Suprapubic skin (tissue), 4 donors: Measurements from ENCODE around the gene PRCP. TPM values are rescaled to one million over a fixed set of nuclear protein-coding genes. Genes with fewer than 3 reads are reported as not detected.

Source experiments
- DNase-seq, 2 donors: peaks; one replicate each; pipeline ENCODE4 v3.0.0-alpha.2; 2019; ENCODE audit warnings: low spot score in 2 of 2
- H3K27ac ChIP-seq: fragments of 200-600 bp; sonication (generic); one replicate; pipeline ENCODE4 v1.5.1; 2019
- H3K27me3 ChIP-seq: fragments of 200-600 bp; sonication (generic); one replicate; pipeline ENCODE4 v1.5.1; 2019
- H3K36me3 ChIP-seq: fragments of 200-600 bp; sonication (generic); one replicate; pipeline ENCODE4 v1.5.1; 2019
- H3K4me1 ChIP-seq: fragments of 200-600 bp; sonication (generic); one replicate; pipeline ENCODE4 v1.5.1; 2019
- H3K4me3 ChIP-seq: fragments of 200-600 bp; sonication (generic); one replicate; pipeline ENCODE4 v1.5.1; 2019; ENCODE audit warnings: mild to moderate bottlenecking
- H3K9me3 ChIP-seq: fragments of 200-600 bp; sonication (generic); one replicate; pipeline ENCODE4 v1.5.1; 2019
- EP300 ChIP-seq: sonication (generic); formaldehyde crosslinking; IDR thresholded peaks from one replicate; pipeline ENCODE4 v1.6.1; 2017; ENCODE audit warnings: antibody characterized with exemption
- POLR2A ChIP-seq, 2 donors: fragments of 450-650 bp; IDR thresholded peaks; one replicate each; pipeline ENCODE4 v1.6.1; 2017; ENCODE audit warnings: antibody characterized with exemption in 2 of 2, mild to moderate bottlenecking in 2 of 2, moderate library complexity in 2 of 2
- POLR2AphosphoS5 ChIP-seq, 3 donors: sonication (generic); formaldehyde crosslinking; IDR thresholded peaks; one replicate each; pipeline ENCODE4 v1.6.1; 2017; ENCODE audit warnings: antibody characterized with exemption in 3 of 3
- WGBS: methylation state at CpG from one replicate; pipeline ENCODE4 v1.1.5; 2018; 5-methylcytosine and 5-hydroxymethylcytosine counted together
- total RNA-seq, 4 donors: library from RNA; depleted of rRNA; stranded (reverse); fragments of >200 nt; gene quantifications; one replicate each; pipeline ENCODE4 v1.1.0, GENCODE V29; 2016
- TF ChIP-seq, protein P1 (sequence below), 2 donors: fragments of 200-600 bp in 1 of 2; fragments of 450-650 bp in 1 of 2; sonication (generic) in 1 of 2; IDR thresholded peaks; one replicate each; pipeline ENCODE4 v1.5.1; 2016 to 2019; ENCODE audit warnings: antibody characterized with exemption in 2 of 2, mild to moderate bottlenecking in 1 of 2, moderate library complexity in 1 of 2

PRCP gene
- total RNA-seq, 4 donors from 2014 or later = 36.0 to 50.9 (median 50.4) TPM

DNA sequence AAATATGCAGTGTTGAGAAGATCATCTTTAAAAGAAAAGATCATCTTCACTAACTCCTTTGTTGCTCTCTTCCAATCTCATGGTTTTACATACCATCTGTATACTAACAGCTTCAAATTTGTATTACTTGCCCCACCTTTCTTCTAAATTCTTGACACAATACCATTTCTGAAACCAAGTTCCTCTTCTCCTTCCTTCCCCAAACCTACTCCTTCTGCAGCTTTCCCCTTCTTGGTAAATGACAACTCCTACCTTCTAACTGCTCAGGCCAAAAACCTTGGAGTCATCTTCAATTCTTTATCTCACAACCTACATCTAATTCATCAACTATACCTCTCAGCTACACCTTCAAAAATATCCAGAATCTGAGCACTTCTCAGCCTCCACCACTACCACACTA is 9.3 kb downstream of the PRCP start:
- H3K4me3 ChIP-seq = no peak overlapping the region
- H3K9me3 ChIP-seq = no peaks in the 10 kb centered on the region
- no peaks in the 10 kb centered on the region for H3K36me3 ChIP-seq
- peaks cover 6% of the 10 kb centered on the region for H3K4me1 ChIP-seq
- H3K27me3 ChIP-seq = no peaks in the 10 kb centered on the region
- TF ChIP-seq POLR2A (IDR thresholded peaks at IDR 0.05) (no peak), POLR2AphosphoS5 (IDR thresholded peaks at IDR 0.05) (no peak), EP300 (no peak)
- TF ChIP-seq, protein P1, sequence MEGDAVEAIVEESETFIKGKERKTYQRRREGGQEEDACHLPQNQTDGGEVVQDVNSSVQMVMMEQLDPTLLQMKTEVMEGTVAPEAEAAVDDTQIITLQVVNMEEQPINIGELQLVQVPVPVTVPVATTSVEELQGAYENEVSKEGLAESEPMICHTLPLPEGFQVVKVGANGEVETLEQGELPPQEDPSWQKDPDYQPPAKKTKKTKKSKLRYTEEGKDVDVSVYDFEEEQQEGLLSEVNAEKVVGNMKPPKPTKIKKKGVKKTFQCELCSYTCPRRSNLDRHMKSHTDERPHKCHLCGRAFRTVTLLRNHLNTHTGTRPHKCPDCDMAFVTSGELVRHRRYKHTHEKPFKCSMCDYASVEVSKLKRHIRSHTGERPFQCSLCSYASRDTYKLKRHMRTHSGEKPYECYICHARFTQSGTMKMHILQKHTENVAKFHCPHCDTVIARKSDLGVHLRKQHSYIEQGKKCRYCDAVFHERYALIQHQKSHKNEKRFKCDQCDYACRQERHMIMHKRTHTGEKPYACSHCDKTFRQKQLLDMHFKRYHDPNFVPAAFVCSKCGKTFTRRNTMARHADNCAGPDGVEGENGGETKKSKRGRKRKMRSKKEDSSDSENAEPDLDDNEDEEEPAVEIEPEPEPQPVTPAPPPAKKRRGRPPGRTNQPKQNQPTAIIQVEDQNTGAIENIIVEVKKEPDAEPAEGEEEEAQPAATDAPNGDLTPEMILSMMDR (IDR thresholded peaks at IDR 0.05) = no peak
- no peak for DNase-seq
- no peak overlapping the region for H3K27ac ChIP-seq

DNA sequence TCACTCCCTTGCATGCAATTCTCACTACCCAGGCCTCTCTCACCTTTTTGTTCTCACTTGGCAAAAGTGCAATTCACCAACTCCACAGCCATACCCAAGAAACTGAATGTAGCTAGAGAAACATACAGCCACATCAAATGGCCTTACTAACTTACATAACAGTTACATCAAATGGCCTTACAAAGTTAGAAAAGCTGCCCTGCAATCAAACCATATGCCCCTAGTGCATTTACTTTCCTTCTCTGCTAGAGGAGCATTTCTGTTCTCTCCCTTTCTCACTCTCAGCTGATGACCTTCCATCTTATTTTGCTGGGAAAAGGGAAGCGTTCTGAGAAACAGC is 10.3 kb downstream of the PRCP start:
- H3K36me3 ChIP-seq = no peaks in the 10 kb centered on the region
- 89% methylated on average over 1 of the region's 1 CpG for WGBS
- no peaks in the 10 kb centered on the region for H3K27me3 ChIP-seq
- no peak overlapping the region for H3K27ac ChIP-seq
- H3K4me1 ChIP-seq = peaks cover 6% of the 10 kb centered on the region
- TF ChIP-seq EP300 = no peak
- TF ChIP-seq, protein P1 (IDR thresholded peaks at IDR 0.05) = no peak
- TF ChIP-seq POLR2A (IDR thresholded peaks at IDR 0.05) = no peak
- TF ChIP-seq POLR2AphosphoS5 (IDR thresholded peaks at IDR 0.05) = no peak
- no peaks in the 10 kb centered on the region for H3K9me3 ChIP-seq
- DNase-seq = no peak
- no peak overlapping the region for H3K4me3 ChIP-seq

DNA sequence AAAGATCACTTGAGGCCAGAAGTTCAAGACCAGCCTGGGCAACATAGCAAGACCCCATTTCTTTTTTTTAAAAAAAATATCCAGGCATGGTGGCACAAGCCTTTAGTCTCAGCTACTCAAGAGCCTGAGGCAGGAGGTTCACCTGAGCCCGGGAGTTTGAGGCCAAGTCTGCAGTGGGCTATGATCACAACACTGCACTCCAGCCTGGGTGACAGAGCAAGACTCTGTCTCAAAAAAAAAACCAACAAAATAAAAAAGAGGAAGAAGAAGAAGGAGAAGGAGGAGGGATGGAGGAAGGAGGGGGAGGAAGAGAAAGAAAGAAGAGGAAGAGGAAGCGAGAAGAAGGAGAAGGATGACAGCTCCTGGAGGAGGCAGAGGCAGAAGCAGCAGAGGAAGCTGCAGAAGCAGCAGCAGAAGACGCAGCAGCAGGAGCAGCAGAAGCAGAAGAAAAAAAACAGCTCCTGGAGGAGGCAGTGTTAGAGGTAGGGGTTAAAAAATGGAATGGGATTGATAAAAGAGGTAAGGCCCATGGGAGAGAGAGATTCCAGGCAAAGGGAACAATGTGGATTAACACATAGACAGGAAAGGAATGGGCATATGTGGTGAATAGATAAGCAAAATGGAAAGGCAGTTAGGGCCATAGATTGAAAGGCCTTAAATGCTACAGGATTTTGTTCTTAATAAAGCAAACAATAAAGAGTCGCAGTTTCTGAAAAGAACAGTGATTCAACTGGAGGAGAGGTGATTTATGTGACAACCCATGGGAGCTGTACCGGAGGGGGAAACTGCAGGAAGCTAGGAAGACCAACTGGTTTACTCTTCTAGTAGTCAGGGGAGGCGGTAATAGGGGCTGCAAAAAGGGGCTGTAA is 10.9 kb downstream of the PRCP start:
- no peak overlapping the region for H3K27ac ChIP-seq
- TF ChIP-seq, protein P1 (IDR thresholded peaks at IDR 0.05) = no peak
- TF ChIP-seq POLR2AphosphoS5 (IDR thresholded peaks at IDR 0.05) = no peak
- no peak for TF ChIP-seq EP300
- TF ChIP-seq POLR2A (IDR thresholded peaks at IDR 0.05) = no peak

DNA sequence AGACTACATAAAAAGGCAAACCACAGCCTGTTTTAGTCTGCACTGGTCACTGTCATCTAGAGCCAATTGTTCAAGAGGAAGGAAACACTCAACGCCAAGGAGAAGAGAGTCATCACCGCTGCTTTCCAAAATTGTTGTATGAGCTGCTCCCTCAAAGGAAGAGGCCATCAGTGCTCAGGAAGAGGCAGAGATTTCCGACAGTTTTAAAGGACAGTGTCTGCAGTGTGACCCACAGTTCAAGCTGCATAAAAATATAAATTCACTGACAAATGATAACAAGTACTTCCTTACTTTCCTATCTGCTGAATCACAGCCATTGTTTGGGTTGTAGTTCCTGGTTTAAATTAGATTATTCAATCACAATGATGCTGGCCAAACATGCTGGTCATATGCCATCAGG is 16.4 kb downstream of the PRCP start:
- DNase-seq = no peak
- Histone ChIP-seq H3K36me3 (no peaks in the 10 kb centered on the region), H3K4me3 (no peak overlapping the region), H3K27ac (no peak overlapping the region), H3K9me3 (no peaks in the 10 kb centered on the region), H3K27me3 (no peaks in the 10 kb centered on the region), H3K4me1 (no peaks in the 10 kb centered on the region)
- no peak for TF ChIP-seq EP300
- TF ChIP-seq POLR2A (IDR thresholded peaks at IDR 0.05) = no peak
- TF ChIP-seq, protein P1 (IDR thresholded peaks at IDR 0.05) = no peak
- TF ChIP-seq POLR2AphosphoS5 (IDR thresholded peaks at IDR 0.05) = no peak
- WGBS = 55% methylated on average over 3 of the region's 3 CpGs

More for the DNA sequence above, 10.9 kb downstream of the PRCP start:
- peaks cover 6% of the 10 kb centered on the region for H3K4me1 ChIP-seq
- H3K9me3 ChIP-seq = no peaks in the 10 kb centered on the region
- 64% methylated on average over 6 of the region's 6 CpGs for WGBS
- no peaks in the 10 kb centered on the region for H3K27me3 ChIP-seq
- no peak overlapping the region for H3K4me3 ChIP-seq
- no peak for DNase-seq
- no peaks in the 10 kb centered on the region for H3K36me3 ChIP-seq

DNA sequence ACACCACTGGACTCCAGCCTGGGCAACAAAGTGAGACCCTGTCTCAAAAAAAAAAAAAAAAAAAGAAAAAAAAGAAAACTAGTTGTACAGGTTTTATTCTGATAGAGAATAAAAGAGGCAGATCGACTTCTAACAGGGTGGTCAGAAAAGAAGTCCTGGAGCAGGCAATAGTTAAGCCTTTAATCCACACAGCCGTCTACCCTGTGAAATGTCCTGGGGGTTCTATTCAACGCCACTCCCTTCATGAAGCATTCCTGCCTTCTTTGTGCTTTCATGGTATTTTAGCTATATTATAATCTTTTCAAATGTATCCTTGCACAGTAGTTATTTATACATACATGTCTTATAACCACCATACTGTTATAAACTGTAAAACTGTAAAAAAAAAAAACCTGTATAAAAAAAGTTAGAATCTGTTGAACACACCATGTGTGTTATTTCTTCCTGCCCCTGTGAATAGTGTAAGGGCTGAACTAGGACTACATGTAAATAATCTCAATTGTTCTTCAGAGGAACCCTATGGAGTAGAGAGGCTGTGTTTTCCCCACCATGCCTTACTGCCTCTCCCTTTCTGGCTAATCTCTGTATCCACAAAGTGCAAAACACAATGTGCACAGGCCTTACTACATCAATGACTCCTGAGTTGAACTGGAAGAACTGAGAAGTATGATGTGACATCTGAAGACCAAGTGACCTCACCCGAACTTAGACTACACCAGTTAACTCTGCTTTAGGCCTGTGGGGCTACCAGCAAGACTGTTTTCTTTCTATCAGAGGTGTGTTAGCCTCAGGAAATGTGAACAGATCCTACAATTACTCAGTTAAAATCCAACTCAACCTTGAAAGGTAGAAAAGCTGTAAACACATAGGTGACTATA is 25.3 kb downstream of the PRCP start:
- Histone ChIP-seq H3K9me3 (no peaks in the 10 kb centered on the region), H3K36me3 (no peaks in the 10 kb centered on the region), H3K27me3 (no peaks in the 10 kb centered on the region), H3K4me3 (no peak overlapping the region), H3K4me1 (peaks cover 17% of the 10 kb centered on the region), H3K27ac (no peak overlapping the region)
- TF ChIP-seq EP300 (no peak), POLR2AphosphoS5 (IDR thresholded peaks at IDR 0.05) (no peak), POLR2A (IDR thresholded peaks at IDR 0.05) (no peak)
- TF ChIP-seq, protein P1 (IDR thresholded peaks at IDR 0.05) = no peak
- DNase-seq = no peak
- WGBS = 81% methylated on average over 4 of the region's 4 CpGs
